ENCODE data around the gene SEC14L3. TPM values are rescaled to one million over a fixed set of nuclear protein-coding genes. Genes with fewer than 3 reads are reported as not detected.

The SEC14L3 gene
- total RNA-seq, 3 donors from 2014 or later: not detected

- TF ChIP-seq CTCF (IDR thresholded peaks at IDR 0.05) (no peak), POLR2A (IDR thresholded peaks at IDR 0.05) (peak; percentile 31), POLR2AphosphoS5 (IDR thresholded peaks at IDR 0.05) (peak in 2 of 3 donors; percentile 18 to 68)
- Histone ChIP-seq H3K27me3 (no peaks in the 10 kb centered on the region), H3K4me1 (peaks cover 10 to 28% of the 10 kb centered on the region in 2 donors), H3K4me3 (peak overlapping the region; percentile 71 to 85 (median 76)), H3K27ac (peak overlapping the region; percentile 96 to 99), H3K9me3 (no peaks in the 10 kb centered on the region), H3K36me3 (no peaks in the 10 kb centered on the region)
- DNase-seq (ENCODE audit: low spot score in 2 of 2): peak; percentile 68 to 71
- intact Hi-C loops (cut with DNase I; ENCODE audit: low total_unique reads): no loop called here
Observed at GRCh38 chr22:30422481-30423300, 49.1 kb downstream of the SEC14L3 start.

- Histone ChIP-seq H3K27ac (peak overlapping the region; percentile 96 to 99), H3K27me3 (no peaks in the 10 kb centered on the region), H3K36me3 (no peaks in the 10 kb centered on the region), H3K4me3 (peak overlapping the region in 2 of 3 donors; percentile 76 to 85), H3K4me1 (peaks cover 10 to 28% of the 10 kb centered on the region in 2 donors), H3K9me3 (no peaks in the 10 kb centered on the region)
- no peak for TF ChIP-seq POLR2A (IDR thresholded peaks at IDR 0.05)
- no peak for TF ChIP-seq CTCF (IDR thresholded peaks at IDR 0.05)
- no peak for TF ChIP-seq POLR2AphosphoS5 (IDR thresholded peaks at IDR 0.05)
- intact Hi-C loops (cut with DNase I; ENCODE audit: low total_unique reads): no loop called here
- DNase-seq (ENCODE audit: low spot score in 2 of 2): no peak
Observed at GRCh38 chr22:30421695-30422480, 49.9 kb downstream of the SEC14L3 start.

- intact Hi-C loops (cut with DNase I; ENCODE audit: low total_unique reads): no loop called here
- Histone ChIP-seq H3K4me1 (peaks cover 10 to 28% of the 10 kb centered on the region in 2 donors), H3K9me3 (no peaks in the 10 kb centered on the region), H3K36me3 (peaks cover 5% of the 10 kb centered on the region), H3K4me3 (peak overlapping the region in 1 of 3 donors; percentile 18), H3K27me3 (no peaks in the 10 kb centered on the region), H3K27ac (peak overlapping the region; percentile 54 to 96)
- TF ChIP-seq CTCF (IDR thresholded peaks at IDR 0.05) (no peak), POLR2AphosphoS5 (IDR thresholded peaks at IDR 0.05) (no peak), POLR2A (IDR thresholded peaks at IDR 0.05) (no peak)
- DNase-seq (ENCODE audit: low spot score in 2 of 2): no peak
Observed at GRCh38 chr22:30420347-30421125, 51.3 kb downstream of the SEC14L3 start.

- intact Hi-C loops (cut with DNase I; ENCODE audit: low total_unique reads): no loop called here
- peaks cover 9% of the 10 kb centered on the region for H3K36me3 ChIP-seq
- H3K4me3 ChIP-seq: no peak overlapping the region
- no peak for DNase-seq (ENCODE audit: low spot score in 2 of 2)
- peak overlapping the region in 1 of 2 donors; percentile 63 for H3K27ac ChIP-seq
- H3K27me3 ChIP-seq: no peaks in the 10 kb centered on the region
- peaks cover 3 to 7% of the 10 kb centered on the region in 2 donors for H3K4me1 ChIP-seq
- H3K9me3 ChIP-seq: no peaks in the 10 kb centered on the region
- TF ChIP-seq POLR2A (IDR thresholded peaks at IDR 0.05): no peak
- no peak for TF ChIP-seq POLR2AphosphoS5 (IDR thresholded peaks at IDR 0.05)
- TF ChIP-seq CTCF (IDR thresholded peaks at IDR 0.05): no peak
Observed at GRCh38 chr22:30416837-30417236, 55.0 kb downstream of the SEC14L3 start.
